Activated T-helper 17 cell treated with anti-CD3 and anti-CD28 coated beads, Interleukin-2, amount 50 U/mL, for 72 hours (primary cell): ENCODE measurements around the gene BCAS3. TPM values are rescaled to one million over a fixed set of nuclear protein-coding genes. Genes with fewer than 3 reads are reported as not detected.
A peak's percentile ranks its signal among the peaks of the same experiment; 100 is the strongest.

ENCODE experiments used
- ATAC-seq: fragments of 150-1000 bp; cut with Tn5 transposase; replicated peaks from 2 replicates; pipeline ENCODE4 v1.10.0; 2021; ENCODE audit warnings: mild to moderate bottlenecking, moderate library complexity
- H3K27ac Mint-ChIP-seq: one replicate; pipeline ENCODE4 v1.8.0; 2022; ENCODE audit warnings: mixed read lengths
- H3K27me3 Mint-ChIP-seq: one replicate; pipeline ENCODE4 v1.8.0; 2022; ENCODE audit warnings: mixed read lengths
- H3K36me3 Mint-ChIP-seq: one replicate; pipeline ENCODE4 v1.8.0; 2022; ENCODE audit warnings: low read depth, mild to moderate bottlenecking, mixed read lengths
- H3K4me1 Mint-ChIP-seq: one replicate; pipeline ENCODE4 v1.8.0; 2022; ENCODE audit warnings: mixed read lengths
- H3K4me3 Mint-ChIP-seq: one replicate; pipeline ENCODE4 v1.8.0; 2022; ENCODE audit warnings: mild to moderate bottlenecking, mixed read lengths
- H3K9me3 Mint-ChIP-seq: one replicate; pipeline ENCODE4 v1.8.0; 2022; ENCODE audit warnings: mixed read lengths
- total RNA-seq, 2 donors: library from RNA; stranded (reverse); gene quantifications; one replicate each; pipeline ENCODE4 v1.2.3, GENCODE V29; 2022

Gene BCAS3
- total RNA-seq, 2 donors from 2014 or later, result 11.6 to 15.0 TPM

DNA sequence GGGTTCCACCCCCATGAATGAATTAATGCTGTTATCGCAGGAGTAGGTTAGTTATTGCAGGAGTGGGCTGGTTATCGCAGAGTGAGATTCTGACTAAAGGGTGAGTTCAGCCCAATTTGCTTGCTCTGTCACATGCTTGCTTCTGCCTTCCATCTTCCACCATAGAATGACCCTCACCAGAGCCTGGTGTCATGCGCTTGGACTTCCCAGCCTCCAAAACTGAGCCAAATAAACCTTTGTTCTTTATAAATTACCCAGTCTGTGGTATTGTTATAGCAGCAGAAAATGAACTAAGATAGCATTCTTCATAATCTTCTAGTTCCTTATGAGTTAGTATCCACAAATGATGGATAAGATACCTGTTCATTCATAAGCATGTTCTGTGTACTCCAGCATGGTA lies 486.9 kb downstream of the BCAS3 start:
- Mint-ChIP-seq H3K4me3 (no peak overlapping the region), H3K27ac (no peak overlapping the region), H3K27me3 (no peaks in the 10 kb centered on the region), H3K9me3 (peaks cover 4% of the 10 kb centered on the region), H3K4me1 (peaks cover 2% of the 10 kb centered on the region), H3K36me3 (no peaks in the 10 kb centered on the region)
- ATAC-seq, result no peak

DNA sequence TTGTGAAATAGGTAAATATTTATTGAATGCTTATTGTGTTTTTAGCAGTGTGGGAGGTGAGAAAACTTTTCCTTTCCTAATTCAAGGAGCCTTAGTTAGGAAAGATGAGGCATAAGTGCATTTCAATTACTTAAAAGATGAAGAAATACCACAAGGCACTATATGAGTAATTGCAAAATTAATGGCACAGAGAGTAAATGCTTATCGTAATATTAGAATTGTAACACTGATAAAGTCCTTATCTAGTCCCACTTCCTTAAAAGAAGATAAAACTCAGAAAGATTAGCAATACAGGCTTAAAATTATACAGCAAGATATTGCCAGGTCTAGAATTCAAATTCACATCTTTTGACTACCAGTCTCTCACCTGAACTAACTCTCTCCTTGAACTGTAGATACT lies 489.4 kb downstream of the BCAS3 start:
- ATAC-seq, result no peak
- Mint-ChIP-seq H3K36me3 (no peaks in the 10 kb centered on the region), H3K4me1 (no peaks in the 10 kb centered on the region), H3K4me3 (no peak overlapping the region), H3K9me3 (peaks cover 4% of the 10 kb centered on the region), H3K27me3 (no peaks in the 10 kb centered on the region), H3K27ac (no peak overlapping the region)

DNA sequence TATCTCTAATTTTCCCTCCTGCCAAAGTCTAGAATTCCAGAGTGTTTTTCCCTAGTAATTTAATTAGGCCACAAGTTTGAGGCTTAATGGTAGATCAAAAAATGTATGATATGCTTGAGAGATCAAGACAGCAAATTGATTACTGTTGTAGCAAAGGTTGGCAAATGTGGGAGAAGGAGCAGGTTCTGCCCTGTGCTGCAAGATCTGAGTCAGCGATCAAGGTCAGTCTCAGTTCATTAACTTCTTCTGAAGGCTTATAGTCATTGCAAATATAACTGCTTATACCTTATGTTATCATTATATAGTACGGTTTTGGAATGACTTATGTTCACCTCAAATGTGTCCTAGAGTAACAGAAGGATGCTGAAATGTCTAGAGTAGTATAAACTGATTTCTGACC lies 490.9 kb downstream of the BCAS3 start:
- peaks cover 4% of the 10 kb centered on the region for H3K9me3 Mint-ChIP-seq

DNA sequence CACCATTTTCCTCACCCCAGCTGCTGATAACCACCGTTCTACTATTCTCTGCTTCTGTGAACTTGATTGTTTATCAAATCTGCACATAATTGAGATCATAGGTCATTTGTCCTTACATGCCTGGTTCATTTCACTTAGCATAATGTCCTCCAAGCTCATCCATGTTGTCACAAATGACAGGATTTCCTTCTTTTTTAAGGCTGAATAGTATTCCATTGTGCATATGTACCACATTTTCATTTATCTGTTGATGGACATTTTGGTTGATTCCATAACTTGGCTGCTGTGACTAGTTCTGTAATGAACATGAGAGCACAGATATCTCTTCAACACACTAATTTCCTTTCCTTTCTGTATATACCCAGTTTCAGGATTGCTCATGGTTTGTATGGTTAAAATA lies 496.7 kb downstream of the BCAS3 start:
- Mint-ChIP-seq H3K4me1 (peaks cover 4% of the 10 kb centered on the region), H3K27ac (no peak overlapping the region), H3K4me3 (no peak overlapping the region), H3K36me3 (no peaks in the 10 kb centered on the region), H3K27me3 (no peaks in the 10 kb centered on the region), H3K9me3 (no peaks in the 10 kb centered on the region)
- ATAC-seq, result peak; percentile 40

More for the DNA sequence above, 490.9 kb downstream of the BCAS3 start:
- peak; percentile 28 for ATAC-seq
- Mint-ChIP-seq H3K4me1 (no peaks in the 10 kb centered on the region), H3K36me3 (no peaks in the 10 kb centered on the region), H3K4me3 (no peak overlapping the region), H3K27me3 (no peaks in the 10 kb centered on the region), H3K27ac (no peak overlapping the region)

DNA sequence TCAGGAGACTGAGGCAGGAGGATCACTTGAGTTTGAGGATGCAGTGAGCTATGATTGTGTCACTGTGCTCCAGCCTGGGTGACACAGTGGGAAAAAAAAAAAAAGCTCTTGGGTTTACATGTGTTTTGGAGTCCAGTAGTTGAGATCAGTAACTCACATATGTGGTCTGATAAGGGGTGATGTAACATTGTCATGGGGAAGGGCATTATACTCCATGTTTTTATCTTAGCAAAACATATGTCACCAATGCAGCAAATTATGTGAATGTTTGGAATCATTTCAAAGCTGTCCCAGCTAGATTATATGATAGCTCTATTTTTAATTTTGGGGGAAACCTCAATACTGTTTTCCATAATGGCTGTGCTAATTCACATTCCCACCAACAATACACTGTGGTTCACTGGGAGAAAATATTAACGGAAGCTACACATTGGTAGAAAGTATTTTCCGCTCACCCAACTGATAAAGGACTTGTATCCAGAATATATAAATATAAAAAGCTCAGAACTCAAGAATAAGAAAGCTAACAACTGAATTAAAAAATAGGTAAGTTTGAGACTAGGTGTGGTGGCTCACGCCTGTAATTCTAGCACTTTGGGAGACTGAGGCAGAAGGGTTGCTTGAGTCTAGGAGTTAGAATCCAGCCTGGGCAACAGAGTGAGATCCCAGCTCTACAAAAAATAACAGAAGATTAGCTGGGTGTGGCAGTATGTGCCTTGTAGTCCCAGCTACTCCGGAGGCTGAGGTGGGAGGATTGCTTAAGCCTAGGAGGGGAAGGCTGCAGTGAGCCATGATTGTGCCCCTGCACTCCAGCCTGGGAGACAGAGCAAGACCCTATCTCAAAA lies 497.9 kb downstream of the BCAS3 start:
- Mint-ChIP-seq H3K9me3 (no peaks in the 10 kb centered on the region), H3K4me1 (peaks cover 4% of the 10 kb centered on the region), H3K27ac (no peak overlapping the region), H3K4me3 (no peak overlapping the region), H3K36me3 (no peaks in the 10 kb centered on the region), H3K27me3 (no peaks in the 10 kb centered on the region)
- no peak for ATAC-seq

DNA sequence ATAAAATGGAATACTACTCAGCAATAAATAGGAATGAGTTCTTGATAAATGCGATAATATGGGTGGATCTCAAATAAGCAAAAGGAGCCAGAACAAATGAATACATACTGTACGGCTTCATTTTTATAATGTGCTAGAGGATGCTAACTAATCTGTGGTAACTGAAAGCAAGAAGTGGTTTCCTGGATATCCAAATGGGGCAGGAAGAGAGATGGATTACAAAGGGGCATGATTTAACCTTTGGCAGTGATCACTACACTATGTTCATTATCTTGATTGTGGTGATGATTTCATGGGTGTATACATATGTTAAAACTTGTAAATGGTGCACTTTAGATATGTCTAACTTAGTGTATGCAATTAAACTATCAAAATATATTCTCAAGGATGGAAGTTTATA lies 499.7 kb downstream of the BCAS3 start:
- no peak overlapping the region for H3K4me3 Mint-ChIP-seq
- no peaks in the 10 kb centered on the region for H3K36me3 Mint-ChIP-seq
- H3K9me3 Mint-ChIP-seq, result no peaks in the 10 kb centered on the region
- H3K27me3 Mint-ChIP-seq, result no peaks in the 10 kb centered on the region
- H3K4me1 Mint-ChIP-seq, result peaks cover 4% of the 10 kb centered on the region
- H3K27ac Mint-ChIP-seq, result no peak overlapping the region
- ATAC-seq, result no peak

DNA sequence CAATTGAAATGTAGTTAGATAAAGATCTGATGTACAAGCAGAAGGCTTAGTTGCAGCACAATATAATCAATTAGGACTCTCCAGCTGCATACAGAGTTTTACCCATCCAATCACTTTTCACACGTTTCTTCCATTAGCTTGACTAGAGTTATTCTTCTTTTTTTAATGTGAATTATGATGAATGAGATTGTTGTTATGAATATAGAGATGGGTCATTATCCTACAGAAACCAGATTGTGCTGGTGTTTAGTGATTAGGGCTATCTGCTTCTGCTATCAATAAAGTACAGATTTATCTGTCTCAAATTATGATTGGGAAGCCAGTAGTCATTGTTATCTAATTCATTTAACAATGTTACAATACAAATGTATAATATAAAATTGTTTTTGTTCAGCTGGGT lies 500.6 kb downstream of the BCAS3 start:
- no peaks in the 10 kb centered on the region for H3K27me3 Mint-ChIP-seq
- no peaks in the 10 kb centered on the region for H3K36me3 Mint-ChIP-seq
- peaks cover 4% of the 10 kb centered on the region for H3K4me1 Mint-ChIP-seq
- ATAC-seq, result no peak
- H3K4me3 Mint-ChIP-seq, result no peak overlapping the region
- H3K9me3 Mint-ChIP-seq, result no peaks in the 10 kb centered on the region
- no peak overlapping the region for H3K27ac Mint-ChIP-seq

DNA sequence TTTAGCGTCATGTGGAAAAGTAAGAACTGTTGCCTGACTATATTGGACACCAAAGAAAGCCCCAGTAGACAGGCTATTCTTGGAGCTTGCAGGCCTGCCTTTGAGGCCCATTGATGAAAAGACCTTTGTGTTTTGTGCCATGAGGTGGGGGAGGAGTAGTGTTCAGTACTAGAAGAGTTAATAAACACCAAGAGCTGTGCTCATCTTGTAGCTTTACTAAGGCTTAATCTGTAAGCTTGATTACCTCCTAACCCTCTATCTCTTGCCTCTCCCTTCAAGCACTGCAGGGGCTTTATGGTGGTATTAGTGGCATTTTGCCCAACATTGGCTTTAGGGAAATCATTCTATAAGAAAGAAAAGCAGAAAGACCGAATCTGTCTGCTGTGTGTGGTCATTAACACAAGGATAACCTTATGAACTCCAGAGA lies 501.7 kb downstream of the BCAS3 start:
- Mint-ChIP-seq H3K36me3 (no peaks in the 10 kb centered on the region), H3K27ac (no peak overlapping the region), H3K4me1 (peaks cover 4% of the 10 kb centered on the region), H3K4me3 (no peak overlapping the region), H3K9me3 (no peaks in the 10 kb centered on the region), H3K27me3 (no peaks in the 10 kb centered on the region)
- no peak for ATAC-seq

DNA sequence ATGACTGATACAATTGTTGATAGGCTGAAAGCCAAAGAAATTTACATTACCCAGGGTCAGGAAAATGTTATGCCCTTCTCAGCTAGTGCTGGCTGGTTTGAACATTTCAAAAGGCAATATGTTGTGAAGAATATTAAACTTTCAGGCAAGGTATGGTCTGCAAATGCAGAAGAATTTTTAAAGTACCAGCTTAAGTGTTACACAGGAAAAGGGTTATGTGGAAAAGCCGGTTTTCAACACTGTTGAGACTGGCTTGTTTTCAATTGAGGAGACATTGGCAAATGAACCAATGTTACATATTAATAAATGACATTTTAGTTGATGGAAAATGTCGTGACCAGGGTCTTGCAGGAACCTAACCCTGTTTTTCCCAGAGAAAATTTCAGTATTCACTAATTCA lies 506.1 kb downstream of the BCAS3 start:
- H3K36me3 Mint-ChIP-seq, result no peaks in the 10 kb centered on the region
- no peak overlapping the region for H3K27ac Mint-ChIP-seq
- no peak for ATAC-seq
- H3K4me3 Mint-ChIP-seq, result no peak overlapping the region
- no peaks in the 10 kb centered on the region for H3K9me3 Mint-ChIP-seq
- H3K4me1 Mint-ChIP-seq, result no peaks in the 10 kb centered on the region
- H3K27me3 Mint-ChIP-seq, result no peaks in the 10 kb centered on the region

DNA sequence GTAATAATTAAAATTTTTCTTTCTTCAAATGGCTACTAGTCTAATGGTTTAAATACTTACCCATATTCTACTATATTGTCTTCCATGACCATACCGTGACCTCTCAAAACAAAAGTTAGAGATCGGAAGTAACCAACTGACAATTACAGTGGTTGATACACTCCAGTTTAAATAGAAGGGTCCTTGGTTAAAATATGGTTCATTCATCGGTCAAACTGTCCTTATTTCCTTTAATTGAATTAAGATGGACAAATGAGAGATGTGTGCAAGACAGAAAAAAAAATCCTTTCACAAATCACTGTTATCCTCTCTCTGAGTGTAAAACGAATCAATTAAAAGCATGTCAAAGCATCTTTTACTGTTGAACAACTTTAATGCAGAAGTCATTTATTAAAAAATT lies 507.7 kb downstream of the BCAS3 start:
- Mint-ChIP-seq H3K4me3 (no peak overlapping the region), H3K4me1 (no peaks in the 10 kb centered on the region), H3K9me3 (no peaks in the 10 kb centered on the region), H3K27ac (no peak overlapping the region), H3K27me3 (no peaks in the 10 kb centered on the region), H3K36me3 (no peaks in the 10 kb centered on the region)
- ATAC-seq, result no peak

DNA sequence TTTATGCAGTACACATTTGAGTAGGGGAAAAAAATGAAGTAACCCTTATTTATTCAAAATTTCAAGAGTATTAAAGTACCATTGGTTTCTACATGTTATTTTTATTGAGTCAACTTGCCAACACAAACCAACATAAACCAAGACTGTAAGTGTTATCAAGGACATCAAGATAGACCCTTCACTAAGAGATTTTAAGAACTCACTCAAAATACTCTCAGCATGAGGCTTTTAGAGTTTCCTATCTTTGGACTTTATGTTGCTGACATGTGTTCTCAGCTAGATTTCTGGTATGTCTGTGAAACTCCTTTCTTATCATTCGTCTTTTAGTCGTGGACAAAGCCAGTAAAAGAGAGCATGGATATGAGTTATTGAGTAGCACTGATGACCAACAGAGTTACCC lies 509.4 kb downstream of the BCAS3 start:
- Mint-ChIP-seq H3K27me3 (no peaks in the 10 kb centered on the region), H3K4me1 (no peaks in the 10 kb centered on the region), H3K9me3 (no peaks in the 10 kb centered on the region), H3K36me3 (no peaks in the 10 kb centered on the region), H3K4me3 (no peak overlapping the region), H3K27ac (no peak overlapping the region)
- no peak for ATAC-seq

DNA sequence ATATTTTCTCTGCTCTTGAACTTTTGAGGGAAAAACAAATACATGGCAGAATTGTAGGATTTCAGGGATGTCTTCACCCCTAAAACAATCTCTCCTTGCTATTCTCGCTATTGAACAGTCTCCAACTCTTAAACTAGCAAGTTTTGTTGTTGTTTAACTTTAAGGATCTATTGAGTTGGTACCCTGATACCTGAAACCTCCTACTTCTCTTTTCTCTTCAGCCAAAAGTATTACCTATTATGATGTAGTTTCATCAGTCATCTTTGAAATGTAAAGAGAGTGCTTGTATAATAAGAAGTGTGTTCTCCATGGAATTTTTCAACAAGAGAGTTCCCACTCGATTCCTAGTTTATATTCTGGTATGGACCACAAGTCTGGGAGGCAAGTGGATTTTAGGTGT lies 510.4 kb downstream of the BCAS3 start:
- no peaks in the 10 kb centered on the region for H3K9me3 Mint-ChIP-seq
- no peak overlapping the region for H3K4me3 Mint-ChIP-seq
- H3K27me3 Mint-ChIP-seq, result no peaks in the 10 kb centered on the region
- ATAC-seq, result no peak
- H3K27ac Mint-ChIP-seq, result no peak overlapping the region
- H3K4me1 Mint-ChIP-seq, result no peaks in the 10 kb centered on the region
- no peaks in the 10 kb centered on the region for H3K36me3 Mint-ChIP-seq

DNA sequence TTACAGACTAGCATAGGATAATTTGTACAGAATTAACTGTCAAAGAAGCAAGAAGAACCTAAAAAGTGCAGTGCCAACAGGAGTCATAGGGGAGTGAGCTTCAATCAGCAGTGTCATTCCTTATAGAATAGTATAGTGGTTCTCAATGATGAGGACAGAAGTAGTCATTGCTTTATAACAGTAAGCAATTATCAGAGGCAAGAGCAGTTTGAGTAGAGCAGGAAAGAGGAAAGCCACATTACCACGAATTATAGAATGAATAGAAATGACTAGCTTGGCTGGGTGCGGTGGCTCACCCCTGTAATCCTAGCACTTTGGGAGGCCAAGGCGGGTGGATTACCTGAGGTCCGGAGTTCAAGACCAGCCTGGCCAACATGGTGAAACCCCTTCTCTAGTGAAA lies 512.3 kb downstream of the BCAS3 start:
- no peaks in the 10 kb centered on the region for H3K36me3 Mint-ChIP-seq
- no peaks in the 10 kb centered on the region for H3K4me1 Mint-ChIP-seq
- peak; percentile 24 for ATAC-seq
- H3K4me3 Mint-ChIP-seq, result no peak overlapping the region
- H3K27ac Mint-ChIP-seq, result no peak overlapping the region
- no peaks in the 10 kb centered on the region for H3K27me3 Mint-ChIP-seq
- H3K9me3 Mint-ChIP-seq, result no peaks in the 10 kb centered on the region

DNA sequence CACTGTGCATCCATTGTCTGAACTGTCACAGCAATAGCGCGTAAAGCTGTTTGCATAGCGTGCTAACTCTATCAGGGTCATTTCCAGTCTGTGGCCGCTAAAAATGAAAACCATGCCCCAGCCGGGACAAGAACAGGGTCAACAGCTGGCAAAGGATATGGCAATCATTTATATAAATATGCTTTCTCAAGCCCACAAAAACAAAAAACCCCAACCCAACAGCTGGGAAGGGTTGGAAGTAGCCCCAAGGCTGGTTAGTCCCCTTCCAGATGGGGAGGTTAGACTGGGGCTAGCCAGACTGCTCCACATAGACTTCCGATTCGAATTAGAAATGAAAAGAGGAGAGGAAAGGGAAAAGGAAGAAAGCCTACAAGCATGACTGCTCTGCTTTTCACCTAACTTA lies 518.7 kb downstream of the BCAS3 start:
- H3K27me3 Mint-ChIP-seq, result no peaks in the 10 kb centered on the region
- ATAC-seq, result no peak
- H3K4me3 Mint-ChIP-seq, result no peak overlapping the region
- H3K36me3 Mint-ChIP-seq, result no peaks in the 10 kb centered on the region
- H3K4me1 Mint-ChIP-seq, result no peaks in the 10 kb centered on the region
- no peaks in the 10 kb centered on the region for H3K9me3 Mint-ChIP-seq
- no peak overlapping the region for H3K27ac Mint-ChIP-seq

DNA sequence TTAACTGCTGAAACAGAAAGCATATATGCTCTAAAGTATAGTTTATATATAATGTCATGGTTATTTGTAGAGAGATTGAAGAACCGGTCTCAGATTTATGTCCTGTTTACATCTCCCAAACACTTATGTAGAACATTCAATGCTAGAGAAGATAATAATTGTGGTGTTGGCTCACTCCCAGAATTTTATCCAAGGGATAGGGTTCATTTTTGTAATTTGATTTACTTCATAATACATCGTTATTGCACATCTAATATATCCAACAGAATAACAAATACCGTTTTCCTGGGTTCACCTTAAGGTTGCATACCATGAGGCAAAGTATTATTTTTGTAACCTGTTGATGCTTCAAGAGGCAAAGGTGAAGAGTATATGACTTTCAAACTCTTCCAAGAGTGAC lies 519.1 kb downstream of the BCAS3 start:
- no peaks in the 10 kb centered on the region for H3K36me3 Mint-ChIP-seq
- H3K27me3 Mint-ChIP-seq, result no peaks in the 10 kb centered on the region
- H3K4me1 Mint-ChIP-seq, result no peaks in the 10 kb centered on the region
- H3K27ac Mint-ChIP-seq, result no peak overlapping the region
- no peaks in the 10 kb centered on the region for H3K9me3 Mint-ChIP-seq
- H3K4me3 Mint-ChIP-seq, result no peak overlapping the region
- no peak for ATAC-seq
